ENCODE measurements around the gene ATN1. TPM values are rescaled to one million over a fixed set of nuclear protein-coding genes. Genes with fewer than 3 reads are reported as not detected.

The ATN1 gene
- total and polyA plus RNA-seq, 9 of the 15 experiments (the other 6 are each of a cell fraction or from before 2014, with no cell fraction given) = 0.15 to 49.8 (median 2.7) TPM

DNA sequence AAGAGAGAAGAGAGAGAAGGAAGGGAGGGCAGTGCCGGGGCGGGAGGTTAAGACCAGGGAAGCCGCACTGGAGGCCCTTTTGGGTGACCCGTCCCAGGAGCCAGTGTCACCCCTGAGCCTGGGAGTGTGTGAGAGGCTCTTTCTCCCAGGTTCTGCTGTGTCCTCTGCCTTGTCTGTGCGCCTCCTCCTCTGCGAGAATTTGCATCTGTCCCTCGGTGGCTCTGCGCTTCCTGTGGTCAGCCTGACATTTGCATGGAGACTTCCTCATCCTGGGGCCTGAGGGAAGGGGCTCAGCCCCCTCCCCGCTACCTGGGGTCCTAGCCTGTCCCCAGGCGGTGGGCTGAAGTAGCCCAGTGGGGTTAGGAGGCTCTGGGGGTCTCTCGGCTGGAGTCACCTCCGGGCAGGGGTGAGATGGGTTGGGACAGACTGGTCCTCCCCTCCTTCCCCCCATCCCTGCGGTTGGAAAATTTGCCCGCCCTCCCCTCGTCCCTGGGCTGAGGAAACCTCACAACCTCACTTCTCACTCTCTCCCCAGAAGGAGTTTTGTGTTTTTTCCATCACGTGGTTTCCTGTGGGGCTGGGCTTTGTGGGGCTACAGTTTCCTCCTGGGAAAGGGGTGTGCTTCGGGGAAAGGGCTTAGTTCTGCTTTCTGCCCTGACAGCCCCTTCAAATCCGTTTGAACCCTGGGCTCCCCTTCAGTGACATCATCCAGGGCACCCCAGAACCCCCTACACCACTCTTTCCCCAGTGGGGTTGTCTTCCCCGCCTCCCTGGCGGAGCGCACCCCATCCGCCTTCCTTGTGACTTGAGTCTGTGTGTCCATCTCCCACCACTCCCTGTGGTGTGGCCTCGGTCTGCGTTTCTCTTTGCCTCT lies 25.9 kb downstream of the ATN1 start (continued):
- no peak for TF ChIP-seq ZBTB43 (CRISPR knock-in tag; IDR thresholded peaks at IDR 0.05)
- no peak for TF ChIP-seq ZSCAN32 (CRISPR knock-in tag; IDR thresholded peaks at IDR 0.05)
- TF ChIP-seq ZNF311 (CRISPR knock-in tag; IDR thresholded peaks at IDR 0.05) = no peak
- no peak for TF ChIP-seq TRIM25 (IDR thresholded peaks at IDR 0.05; ENCODE audit: borderline replicate concordance)
- TF ChIP-seq SPI1 (IDR thresholded peaks at IDR 0.05; ENCODE audit: borderline replicate concordance, low read depth, low read length) = peak; percentile 29; the same call in 1 of the 2 replicates
- no peak for TF ChIP-seq MGA (IDR thresholded peaks at IDR 0.05)
- TF ChIP-seq ZNF354B (CRISPR knock-in tag; IDR thresholded peaks at IDR 0.05) = no peak
- no peak for TF ChIP-seq ZNF695 (CRISPR knock-in tag; IDR thresholded peaks at IDR 0.05)
- peak; percentile 74 for TF ChIP-seq USF2 (CRISPR knock-in tag; IDR thresholded peaks at IDR 0.05)

Measured in K562 (cell line).